GM18870 (cell line): ENCODE results near the gene SLC22A15.

Source experiments
- ATAC-seq: cut with Tn5 transposase; IDR thresholded peaks from one replicate; pipeline ENCODE4 v1.9.1; 2021; ENCODE audit warnings: moderate library complexity; ENCODE audit not compliant: unreplicated experiment

Gene SLC22A15

GRCh38 chr1:116099379-116099778 lies 123.1 kb downstream of the SLC22A15 start:
- no peak for ATAC-seq

GRCh38 chr1:116099919-116100318 lies 123.6 kb downstream of the SLC22A15 start:
- ATAC-seq: no peak

GRCh38 chr1:116104667-116105066 lies 128.4 kb downstream of the SLC22A15 start:
- ATAC-seq: peak; percentile 51

GRCh38 chr1:116105996-116106395 lies 129.7 kb downstream of the SLC22A15 start:
- no peak for ATAC-seq

- no peak for ATAC-seq
Observed at GRCh38 chr1:116106646-116107045, 130.3 kb downstream of the SLC22A15 start.

- no peak for ATAC-seq
Observed at GRCh38 chr1:116107371-116107770, 131.1 kb downstream of the SLC22A15 start.

- peak; percentile 62 for ATAC-seq
Observed at GRCh38 chr1:116110567-116111523, 134.5 kb downstream of the SLC22A15 start, which contains the start of gene MAB21L3. Gene MAB21L3 (plus strand): TSS chr1:116111399. CDS start chr1:116112616, 1,217 bp downstream.

- no peak for ATAC-seq
Observed at GRCh38 chr1:116111524-116112021, 135.3 kb downstream of the SLC22A15 start.

GRCh38 chr1:116112388-116113140 lies 136.3 kb downstream of the SLC22A15 start:
- no peak for ATAC-seq

GRCh38 chr1:116113615-116114014 lies 137.3 kb downstream of the SLC22A15 start:
- ATAC-seq: no peak

- no peak for ATAC-seq
Observed at GRCh38 chr1:116115476-116116439, 139.4 kb downstream of the SLC22A15 start.

- no peak for ATAC-seq
Observed at GRCh38 chr1:116118471-116118870, 142.2 kb downstream of the SLC22A15 start.
